ENCODE measurements around the gene POPDC3.

Gene POPDC3

GRCh38 chr6:105199711-105200110 is 19.9 kb upstream of the POPDC3 start:
- Histone ChIP-seq H4K20me1 (ENCODE audit: low read depth, low read length) (no peaks in the 10 kb centered on the region), H3K4me3 (ENCODE audit: insufficient read depth, low read length, poor library complexity, severe bottlenecking) (no peak overlapping the region), H3K79me2 (ENCODE audit: insufficient read depth, low read length) (no peaks in the 10 kb centered on the region), H3K4me2 (ENCODE audit: low read depth, low read length, poor library complexity, severe bottlenecking) (no peak overlapping the region), H3F3A (ENCODE audit: insufficient read depth) (no peaks in the 10 kb centered on the region), H3K9ac (ENCODE audit: low read length) (no peak overlapping the region), H3K27ac (ENCODE audit: low read depth, low read length) (no peak overlapping the region), H3K27me3 (ENCODE audit: low read length) (0 out of 2 replicates have a peak, but pooled peaks cover 5% of the 10 kb centered on the region), H2AFZ (ENCODE audit: low read depth, low read length, severe bottlenecking) (no peak overlapping the region), H3K9me3 (ENCODE audit: insufficient read depth, low read length) (no peaks in the 10 kb centered on the region), H3K36me3 (ENCODE audit: low read length) (no peaks in the 10 kb centered on the region), H3K9me2 (replicated peaks; ENCODE audit: insufficient read depth, low read length) (no peaks in the 10 kb centered on the region)
- TF ChIP-seq EZH2phosphoT487 (conservative IDR thresholded peaks at IDR 0.05; ENCODE audit: low read length) (no peak), CTCF (IDR thresholded peaks at IDR 0.05; ENCODE audit: insufficient read depth, low read length, poor library complexity, severe bottlenecking) (no peak)

- no peak overlapping the region for H2AFZ ChIP-seq (ENCODE audit: low read depth, low read length, severe bottlenecking)
- H3K27me3 ChIP-seq (ENCODE audit: low read length), result 0 out of 2 replicates have a peak, but pooled peaks cover 5% of the 10 kb centered on the region
- H4K20me1 ChIP-seq (ENCODE audit: low read depth, low read length), result no peaks in the 10 kb centered on the region
- no peak overlapping the region for H3K4me3 ChIP-seq (ENCODE audit: insufficient read depth, low read length, poor library complexity, severe bottlenecking)
- H3K9me2 ChIP-seq (replicated peaks; ENCODE audit: insufficient read depth, low read length), result no peaks in the 10 kb centered on the region
- H3K9ac ChIP-seq (ENCODE audit: low read length), result no peak overlapping the region
- no peak overlapping the region for H3K27ac ChIP-seq (ENCODE audit: low read depth, low read length)
- H3K79me2 ChIP-seq (ENCODE audit: insufficient read depth, low read length), result no peaks in the 10 kb centered on the region
- no peaks in the 10 kb centered on the region for H3K9me3 ChIP-seq (ENCODE audit: insufficient read depth, low read length)
- no peaks in the 10 kb centered on the region for H3F3A ChIP-seq (ENCODE audit: insufficient read depth)
- TF ChIP-seq EZH2phosphoT487 (conservative IDR thresholded peaks at IDR 0.05; ENCODE audit: low read length) (no peak), CTCF (IDR thresholded peaks at IDR 0.05; ENCODE audit: insufficient read depth, low read length, poor library complexity, severe bottlenecking) (no peak)
- H3K4me2 ChIP-seq (ENCODE audit: low read depth, low read length, poor library complexity, severe bottlenecking), result no peak overlapping the region
- H3K36me3 ChIP-seq (ENCODE audit: low read length), result no peaks in the 10 kb centered on the region
Observed at GRCh38 chr6:105196076-105196475, 16.3 kb upstream of the POPDC3 start.

- no peaks in the 10 kb centered on the region for H3K9me3 ChIP-seq (ENCODE audit: insufficient read depth, low read length)
Observed at GRCh38 chr6:105194591-105194990, 14.8 kb upstream of the POPDC3 start.

More at GRCh38 chr6:105194591-105194990, 14.8 kb upstream of the POPDC3 start:
- H3K27ac ChIP-seq (ENCODE audit: low read depth, low read length), result no peak overlapping the region
- no peaks in the 10 kb centered on the region for H3K9me2 ChIP-seq (replicated peaks; ENCODE audit: insufficient read depth, low read length)
- no peaks in the 10 kb centered on the region for H3F3A ChIP-seq (ENCODE audit: insufficient read depth)
- H3K4me2 ChIP-seq (ENCODE audit: low read depth, low read length, poor library complexity, severe bottlenecking), result no peak overlapping the region
- no peak overlapping the region for H2AFZ ChIP-seq (ENCODE audit: low read depth, low read length, severe bottlenecking)
- H3K79me2 ChIP-seq (ENCODE audit: insufficient read depth, low read length), result no peaks in the 10 kb centered on the region
- no peak overlapping the region for H3K4me3 ChIP-seq (ENCODE audit: insufficient read depth, low read length, poor library complexity, severe bottlenecking)
- H3K36me3 ChIP-seq (ENCODE audit: low read length), result no peaks in the 10 kb centered on the region
- no peaks in the 10 kb centered on the region for H3K27me3 ChIP-seq (ENCODE audit: low read length)
- H3K9ac ChIP-seq (ENCODE audit: low read length), result no peak overlapping the region
- TF ChIP-seq EZH2phosphoT487 (conservative IDR thresholded peaks at IDR 0.05; ENCODE audit: low read length) (no peak), CTCF (IDR thresholded peaks at IDR 0.05; ENCODE audit: insufficient read depth, low read length, poor library complexity, severe bottlenecking) (no peak)
- no peaks in the 10 kb centered on the region for H4K20me1 ChIP-seq (ENCODE audit: low read depth, low read length)

Data from SU-DHL-6 (cell line).